Stomach (tissue), 9 donors: ENCODE data around the gene ZDHHC11. TPM values are rescaled to one million over a fixed set of nuclear protein-coding genes. Genes with fewer than 3 reads are reported as not detected.
"Not testable (repeated sequence)": the region's sequence is repeated elsewhere in the genome, so short reads cannot be mapped to it uniquely, and the experiment has no call there.

ENCODE experiments used
- DNase-seq, 2 donors: peaks; one replicate each; pipeline versions ENCODE4 v3.0.0 to v3.0.0-alpha.2; 2013 to 2019
- H3K27ac ChIP-seq, 5 donors: fragments of 200-600 bp in 4 of 5; sonication (generic) in 4 of 5; one replicate each; pipeline ENCODE4 v1.5.1; 2013 to 2019; ENCODE audit warnings: mild to moderate bottlenecking in 1 of 5, moderate library complexity in 1 of 5
- H3K27me3 ChIP-seq, 3 donors: fragments of 200-600 bp; sonication (generic); one replicate each; pipeline ENCODE4 v1.5.1; 2017 to 2019; ENCODE audit warnings: mixed run types in 1 of 3
- H3K36me3 ChIP-seq, 4 donors: fragments of 200-600 bp; sonication (generic); 1 replicate in 3 of 4; 2 replicates in 1 of 4; pipeline ENCODE4 v1.5.1; 2016 to 2019
- H3K4me1 ChIP-seq, 4 donors: fragments of 200-600 bp; sonication (generic); one replicate each; pipeline ENCODE4 v1.5.1; 2016 to 2019
- H3K4me3 ChIP-seq, 4 donors: fragments of 200-600 bp; sonication (generic) in 3 of 4; one replicate each; pipeline ENCODE4 v1.5.1; 2016 to 2019; ENCODE audit warnings: mild to moderate bottlenecking in 1 of 4
- H3K9me3 ChIP-seq, 4 donors: fragments of 200-600 bp; sonication (generic); one replicate each; pipeline ENCODE4 v1.5.1; 2016 to 2019
- POLR2A ChIP-seq, 4 donors: fragments of 450-650 bp; IDR thresholded peaks; one replicate each; pipeline ENCODE4 v1.6.1; 2016; ENCODE audit warnings: antibody characterized with exemption in 4 of 4, control low read depth in 2 of 4, mild to moderate bottlenecking in 1 of 4, moderate library complexity in 1 of 4
- POLR2AphosphoS5 ChIP-seq, 3 donors: sonication (generic); formaldehyde crosslinking; IDR thresholded peaks; one replicate each; pipeline ENCODE4 v1.6.1; 2016; ENCODE audit warnings: antibody characterized with exemption in 3 of 3
- WGBS, 5 donors: extraction: QIAGEN DNeasy Blood & Tissue Kit in 3 of 5; methylation state at CpG; one replicate each; pipeline versions ENCODE4 v1.1.5 to v1.1.7; 2013 to 2018; 5-methylcytosine and 5-hydroxymethylcytosine counted together
- intact Hi-C: fragments of 100-400 bp; cut with DNase I; formaldehyde crosslinking; loops from one replicate; pipeline ENCODE4 v1.15.1; 2023; ENCODE audit warnings: low total_unique reads
- polyA plus RNA-seq, 3 donors: library from polyadenylated mRNA; stranded (reverse); fragments of 200-250 nt; gene quantifications; one replicate each; pipeline ENCODE4 v1.2.3, GENCODE V29; 2013
- total RNA-seq, 5 donors: library from RNA; depleted of rRNA; stranded (reverse); fragments of >200 nt; gene quantifications; one replicate each; pipeline versions ENCODE4 v1.1.0 to v1.2.3, GENCODE V29; 2014 to 2016
- donor health status: healthy with polysubstance abuse.
- donor health status: Bipolar disorder and iron deficiency.
- donor health status: healthy.

The ZDHHC11 gene
- total and polyA plus RNA-seq, 8 donors, result 1.6 to 35.2 (median 8.3) TPM

DNA sequence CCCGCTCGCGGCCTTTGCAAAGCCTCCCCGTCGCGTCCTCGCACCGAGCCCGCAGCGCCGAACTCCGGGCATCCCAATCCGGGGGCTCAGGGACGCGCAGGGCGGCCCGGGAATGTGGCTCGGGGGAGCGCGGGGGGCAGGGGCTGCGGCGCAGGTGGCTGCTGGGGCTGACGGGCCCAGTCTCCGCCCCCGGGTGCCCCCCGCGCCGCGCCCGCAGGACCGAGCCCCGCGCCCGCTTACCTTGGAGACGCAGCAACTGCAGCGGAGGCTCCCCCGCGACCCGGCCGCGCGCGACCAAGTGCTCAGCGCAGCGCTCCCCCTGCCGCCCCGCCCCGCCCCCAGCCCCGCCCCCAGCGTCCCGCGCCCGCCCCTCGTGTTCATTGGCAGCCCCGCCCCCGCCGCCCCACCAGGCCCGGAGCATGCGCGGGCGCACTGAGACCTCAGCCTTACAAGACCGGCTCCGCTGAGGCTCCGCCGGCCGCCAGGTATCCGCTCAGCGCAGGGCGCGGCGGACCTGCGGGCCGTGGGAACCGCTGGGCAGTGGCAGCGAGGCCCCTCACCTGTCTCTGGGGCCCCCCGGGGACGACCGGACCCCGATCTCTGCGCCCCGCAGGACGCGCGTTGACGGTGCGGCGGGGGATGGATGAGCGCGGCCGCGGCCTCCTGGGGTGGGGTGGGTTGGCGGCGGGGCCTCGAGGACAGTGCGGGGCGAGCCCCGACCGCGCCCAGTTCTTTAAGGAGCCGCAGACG, 66.2 kb downstream of the ZDHHC11 start, which contains the start of gene ZDHHC11B:
Gene ZDHHC11B, minus strand, starts transcription at position 302 of the 750 bp plus-strand sequence. CDS start 17,810 bp downstream, outside the sequence.
- intact Hi-C loops, result not testable (repeated sequence)
- TF ChIP-seq POLR2A (IDR thresholded peaks at IDR 0.05) (peak in 1 of 4 donors; percentile 26), POLR2AphosphoS5 (IDR thresholded peaks at IDR 0.05) (peak in 2 of 3 donors; percentile 61 to 77)

DNA sequence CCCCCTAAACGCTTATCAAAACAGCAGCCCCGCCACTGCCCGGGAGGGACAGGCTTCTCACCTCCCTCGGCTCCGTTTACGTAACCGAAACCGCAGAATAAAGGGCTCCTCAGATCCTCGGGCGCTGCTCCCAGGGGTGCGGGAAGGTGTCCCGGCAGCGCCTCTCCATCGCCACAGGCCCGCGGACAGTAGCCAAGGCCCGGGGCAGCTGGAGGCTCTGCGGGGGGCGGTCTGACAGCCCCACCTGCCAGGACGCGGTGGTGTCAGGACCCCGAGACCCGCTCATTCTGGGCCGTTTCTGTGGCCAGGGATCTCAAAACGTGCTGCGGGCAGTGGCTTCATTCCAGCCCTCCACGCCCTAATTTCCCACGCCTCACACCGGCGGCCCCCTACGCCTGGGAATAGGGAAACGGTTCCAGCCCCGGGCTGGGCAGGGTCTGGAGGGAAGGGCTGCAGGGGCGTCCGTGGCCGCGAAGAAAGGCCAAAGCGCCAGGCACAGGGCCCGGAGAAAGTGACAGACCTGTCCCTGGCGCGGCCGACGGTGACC, 66.8 kb downstream of the ZDHHC11 start:
- H3K4me1 ChIP-seq, result peaks cover 12 to 26% (median 24%) of the 10 kb centered on the region in 4 donors
- WGBS, 5 donors, result 0 to 3% (median 0%) methylated on average over 11 to 43 of the region's 43 CpGs
- intact Hi-C loops, H3K36me3 ChIP-seq, H3K9me3 ChIP-seq: not testable (repeated sequence)
- DNase-seq, result peak in 1 of 2 donors; percentile 65
- H3K4me3 ChIP-seq, result peak overlapping the region; percentile 57 to 97 (median 84)
- H3K27me3 ChIP-seq, result peaks cover 0 to 24% (median 9%) of the 10 kb centered on the region in 3 donors
- peak overlapping the region; percentile 19 to 85 (median 64) for H3K27ac ChIP-seq

More for the DNA sequence above, 66.2 kb downstream of the ZDHHC11 start, which contains the start of gene ZDHHC11B:
- peak; percentile 96 to 97 for DNase-seq
- 0 to 1% (median 1%) methylated on average over 47 to 94 of the region's 101 CpGs for WGBS, 5 donors
- H3K36me3 ChIP-seq, H3K9me3 ChIP-seq: not testable (repeated sequence)
- Histone ChIP-seq H3K4me3 (peak within 1 kb of the TSS; percentile 57 to 97 (median 84)), H3K27ac (peak within 1 kb of the TSS; percentile 53 to 85 (median 68)), H3K27me3 (peaks cover 0 to 24% (median 9%) of the 10 kb centered on the region in 3 donors), H3K4me1 (peaks cover 12 to 26% (median 24%) of the 10 kb centered on the region in 4 donors)

DNA sequence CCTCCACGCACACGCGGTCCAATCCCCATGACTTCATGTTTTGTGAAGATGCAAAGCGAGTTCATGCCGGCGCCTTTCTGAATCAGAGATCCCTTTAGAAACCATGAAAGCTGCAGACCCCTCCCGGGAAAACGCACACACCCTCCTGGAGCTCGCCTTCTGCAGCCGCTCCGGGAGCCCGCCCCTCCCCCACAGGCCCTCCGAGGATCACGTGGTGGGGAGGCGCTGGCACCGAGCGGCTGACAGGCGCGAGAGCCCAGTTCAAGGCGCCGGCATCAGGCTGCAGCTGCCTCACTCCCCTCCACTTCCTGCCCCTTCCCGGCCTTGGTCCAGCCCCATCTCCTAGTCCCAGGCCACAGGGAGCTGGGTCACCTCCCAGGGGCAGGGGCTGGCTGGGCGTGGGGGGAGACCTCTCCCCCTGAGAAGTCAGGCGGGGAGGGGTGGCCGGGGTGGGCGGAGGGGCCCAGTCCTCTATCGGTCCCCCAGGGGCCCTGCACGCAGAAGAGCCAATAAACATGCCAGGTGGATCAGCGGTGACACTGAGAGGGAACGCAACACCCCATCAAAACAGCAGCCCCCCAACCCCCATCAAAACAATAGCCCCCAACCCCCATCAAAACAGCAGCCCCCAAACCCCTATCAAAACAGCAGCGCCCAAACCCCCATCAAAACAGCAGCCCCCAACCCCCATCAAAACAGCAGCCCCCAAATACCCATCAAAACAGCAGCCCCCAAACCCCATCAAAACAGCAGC, 67.6 kb downstream of the ZDHHC11 start:
- 3 to 4% (median 4%) methylated on average over 22 to 30 of the region's 31 CpGs for WGBS, 5 donors
- H3K36me3 ChIP-seq, H3K9me3 ChIP-seq, intact Hi-C loops: not testable (repeated sequence)
- H3K27ac ChIP-seq, result peak overlapping the region in 2 of 5 donors; percentile 41 to 70
- peak overlapping the region; percentile 57 to 97 (median 84) for H3K4me3 ChIP-seq
- peaks cover 12 to 26% (median 24%) of the 10 kb centered on the region in 4 donors for H3K4me1 ChIP-seq
- DNase-seq, result peak in 1 of 2 donors; percentile 1
- H3K27me3 ChIP-seq, result peaks cover 0 to 24% (median 9%) of the 10 kb centered on the region in 3 donors

DNA sequence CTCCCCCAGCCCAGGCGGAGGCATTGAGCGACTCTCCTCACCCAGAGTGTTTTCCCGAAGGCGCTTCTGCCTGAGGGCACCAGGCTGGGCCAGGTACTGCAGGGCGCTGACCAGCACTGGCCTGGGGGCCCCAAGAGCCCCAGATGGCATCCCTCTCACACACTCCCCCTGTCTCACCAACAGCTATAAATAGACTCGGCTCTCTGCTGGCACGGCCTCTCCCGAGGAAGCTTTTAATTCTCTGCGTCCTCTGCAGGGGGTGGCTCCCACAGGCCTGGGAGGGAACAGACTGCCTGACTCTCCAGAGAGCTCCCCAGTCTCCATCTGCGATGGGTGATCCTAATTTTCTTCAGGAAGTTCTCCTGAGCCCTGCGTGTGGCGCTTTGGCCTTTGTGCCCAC, 68.4 kb downstream of the ZDHHC11 start:
- H3K9me3 ChIP-seq, H3K27ac ChIP-seq, H3K4me3 ChIP-seq, DNase-seq, intact Hi-C loops, H3K36me3 ChIP-seq: not testable (repeated sequence)
- WGBS, 5 donors, result no CpG with 5 or more reads among the region's 12 CpGs
- Histone ChIP-seq H3K27me3 (peaks cover 0 to 24% (median 9%) of the 10 kb centered on the region in 3 donors), H3K4me1 (peaks cover 12 to 26% (median 24%) of the 10 kb centered on the region in 4 donors)

DNA sequence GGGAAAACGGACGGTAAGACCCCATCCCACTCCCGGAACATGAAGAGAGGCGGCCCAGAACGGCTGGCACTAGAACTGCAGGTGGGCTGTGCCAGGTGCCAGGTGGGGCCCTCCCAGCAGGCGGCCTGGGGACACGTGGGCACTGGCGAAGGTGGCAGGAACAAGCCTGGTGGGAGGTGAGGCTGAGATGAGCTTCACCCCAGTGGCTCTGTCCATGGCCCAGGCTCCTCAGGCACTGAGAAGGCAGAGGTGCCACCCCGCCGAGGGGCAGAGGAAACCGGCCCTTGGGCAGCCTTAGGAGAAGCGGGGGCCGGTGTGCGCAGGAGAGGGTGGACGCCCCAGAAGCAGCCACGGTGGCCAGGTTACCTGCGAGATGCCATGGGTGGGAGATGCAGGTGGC, 70.2 kb downstream of the ZDHHC11 start:
- peaks cover 12 to 25% (median 23%) of the 10 kb centered on the region in 4 donors for H3K4me1 ChIP-seq
- intact Hi-C loops, result not testable (repeated sequence)
- peak in 1 of 2 donors; percentile 3 for DNase-seq

DNA sequence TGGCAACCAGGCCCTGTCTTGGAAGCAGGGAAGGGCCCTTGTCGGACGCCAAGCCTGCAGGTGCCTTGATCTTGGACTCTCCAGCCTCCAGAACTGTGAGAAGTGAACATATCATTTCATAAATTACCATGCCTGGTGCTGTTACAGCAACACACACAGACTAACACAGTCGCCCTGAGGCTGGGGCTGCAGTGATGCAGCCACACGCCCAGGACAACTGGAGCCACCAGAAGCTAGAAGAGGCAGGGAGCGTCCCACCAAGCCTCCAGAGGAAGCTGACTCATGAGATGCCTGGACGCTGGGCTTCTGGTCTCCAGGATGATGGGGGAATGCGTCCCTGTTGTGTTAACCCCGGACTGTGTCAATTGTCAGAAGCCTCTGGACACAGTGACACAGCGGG, 71.8 kb downstream of the ZDHHC11 start:
- H3K9me3 ChIP-seq, H3K27me3 ChIP-seq, intact Hi-C loops, H3K27ac ChIP-seq, DNase-seq, H3K4me3 ChIP-seq: not testable (repeated sequence)
- WGBS, 5 donors, result 80 to 93% (median 89%) methylated on average over 4 to 9 of the region's 9 CpGs
- Histone ChIP-seq H3K4me1 (peaks cover 6 to 11% (median 9%) of the 10 kb centered on the region in 4 donors), H3K36me3 (peaks cover 0 to 24% (median 0%) of the 10 kb centered on the region in 4 donors)

More for the DNA sequence above, 70.2 kb downstream of the ZDHHC11 start:
- H3K27me3 ChIP-seq, result peaks cover 0 to 24% (median 9%) of the 10 kb centered on the region in 3 donors
- 73 to 94% (median 91%) methylated on average over 4 to 17 of the region's 17 CpGs for WGBS, 5 donors
- peaks cover 0 to 17% (median 0%) of the 10 kb centered on the region in 4 donors for H3K36me3 ChIP-seq
- H3K9me3 ChIP-seq, H3K4me3 ChIP-seq, H3K27ac ChIP-seq: not testable (repeated sequence)

DNA sequence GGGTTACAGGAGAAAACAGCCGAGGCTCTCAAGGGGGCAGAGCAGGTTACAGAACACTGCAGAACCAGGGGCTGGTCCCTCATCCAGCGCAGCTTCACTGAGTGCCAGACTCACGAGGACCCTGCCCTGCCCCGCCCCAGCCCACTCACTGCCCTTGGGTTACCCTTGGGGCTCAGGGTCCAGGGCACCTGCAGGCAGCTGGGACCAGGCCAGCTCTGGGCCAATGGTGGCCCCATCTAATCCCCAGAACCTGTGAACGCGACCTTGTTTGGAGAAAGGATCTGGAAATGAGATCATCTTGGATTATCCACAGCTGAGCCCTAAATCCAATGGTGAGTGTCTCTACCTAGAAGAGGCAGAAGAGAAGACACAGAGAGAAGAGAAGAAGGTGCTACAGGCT, 72.4 kb downstream of the ZDHHC11 start:
- intact Hi-C loops, H3K9me3 ChIP-seq, H3K4me3 ChIP-seq, DNase-seq, H3K4me1 ChIP-seq, H3K27ac ChIP-seq, H3K27me3 ChIP-seq: not testable (repeated sequence)
- peaks cover 0 to 24% (median 0%) of the 10 kb centered on the region in 4 donors for H3K36me3 ChIP-seq
- WGBS, 5 donors, result 88 to 96% (median 93%) methylated on average over 2 to 4 of the region's 6 CpGs
